Measurements from ENCODE around the gene DNAH6.

Gene DNAH6

DNA sequence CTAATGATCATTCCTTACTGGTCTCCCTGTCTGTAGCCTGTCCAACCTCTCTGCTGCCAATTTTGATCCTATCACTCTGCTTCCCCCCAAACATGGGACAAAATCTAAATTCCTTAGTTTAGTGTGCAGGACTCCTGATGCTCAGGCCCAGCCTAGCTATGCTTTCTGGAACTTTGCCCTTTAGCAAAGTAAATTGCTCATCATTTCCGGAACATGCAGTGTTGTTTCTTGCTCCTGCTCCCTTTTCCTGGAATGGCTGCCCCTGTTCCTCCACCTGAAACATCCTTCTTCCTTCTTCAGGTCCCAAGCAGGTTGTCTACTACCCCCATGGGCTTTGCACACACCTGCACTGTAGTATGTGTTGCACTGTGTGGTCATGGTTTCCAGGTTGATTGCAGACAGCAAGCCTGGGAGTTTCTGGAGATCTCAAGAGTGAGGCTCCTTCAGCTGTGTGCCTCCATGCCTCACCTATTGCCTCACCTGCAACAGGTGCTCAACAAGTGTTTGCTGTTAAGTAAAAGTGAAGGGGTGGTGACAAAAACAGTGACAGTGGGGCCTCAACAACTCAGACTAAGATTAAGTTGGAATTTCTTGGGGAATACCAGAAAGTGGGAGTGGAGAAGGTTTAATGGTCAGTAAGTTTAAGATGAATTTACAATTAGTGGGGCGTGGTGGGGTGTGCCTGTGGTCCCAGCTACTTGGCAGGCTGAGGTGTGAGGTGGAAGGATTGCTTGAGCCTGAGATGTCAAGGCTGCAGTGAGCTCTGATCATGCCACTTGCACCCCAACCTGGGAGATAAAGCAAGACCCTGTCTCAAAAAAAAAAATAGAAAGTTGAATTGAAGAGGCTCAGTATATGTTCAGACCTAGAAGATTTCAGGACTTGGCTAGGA is 120.0 kb downstream of the DNAH6 start:
- DNase-seq = no peak

DNA sequence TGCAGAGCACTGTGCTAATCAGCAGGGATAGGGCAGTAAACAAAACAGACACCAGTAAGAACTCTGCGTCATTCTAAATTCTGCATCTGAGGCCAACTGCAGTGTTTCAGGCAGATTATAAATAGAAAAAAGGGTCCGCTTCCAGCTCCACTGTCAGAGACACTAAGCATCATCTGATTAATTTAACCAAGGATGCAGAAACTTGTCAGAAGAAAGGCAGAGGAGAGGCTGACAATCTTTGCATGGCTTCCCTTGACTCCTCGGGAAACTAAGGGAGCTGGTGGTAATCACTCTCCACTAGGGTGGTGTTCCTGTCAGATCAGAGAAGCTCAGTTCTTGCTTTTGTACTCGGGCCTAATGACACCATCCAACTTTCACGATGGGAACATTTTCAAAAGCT is 123.5 kb downstream of the DNAH6 start:
- DNase-seq = no peak

DNA sequence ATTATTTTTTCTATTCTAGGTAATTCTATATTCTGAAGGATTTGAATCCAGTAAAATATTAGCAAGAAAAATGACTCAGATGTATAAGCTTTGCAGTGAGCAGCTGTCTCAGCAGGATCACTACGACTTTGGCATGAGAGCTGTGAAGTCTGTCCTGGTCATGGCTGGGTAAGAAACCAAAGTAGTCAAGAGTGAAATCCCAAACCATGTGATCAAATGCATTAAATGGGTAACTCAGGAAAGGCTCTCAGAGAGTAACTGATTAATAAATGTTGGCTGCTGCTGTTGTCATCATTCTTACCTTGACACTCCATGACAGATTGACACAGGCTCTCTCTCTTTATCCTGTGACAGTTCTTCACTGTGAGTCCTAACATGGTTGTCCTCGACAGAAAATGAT is 124.1 kb downstream of the DNAH6 start:
- DNase-seq = no peak

DNA sequence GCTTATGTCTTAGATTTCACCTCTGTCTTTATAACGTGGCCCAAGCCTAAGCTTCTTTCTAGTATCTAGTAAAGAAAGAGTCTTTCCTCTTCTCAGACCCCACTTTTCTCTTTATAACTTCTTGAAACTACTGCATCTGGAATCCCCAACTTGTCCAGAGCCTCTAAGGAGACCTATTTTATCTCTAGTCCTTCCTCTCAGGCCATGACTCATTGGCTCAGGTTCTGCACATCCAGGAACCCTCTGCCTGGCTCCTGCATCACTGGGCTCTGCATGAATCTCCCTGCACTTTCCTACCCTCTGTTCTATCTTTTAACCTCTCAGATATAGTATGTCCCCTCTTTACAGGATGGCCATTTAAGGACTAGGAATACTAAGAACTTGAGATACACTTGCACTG is 124.7 kb downstream of the DNAH6 start:
- no peak for DNase-seq

DNA sequence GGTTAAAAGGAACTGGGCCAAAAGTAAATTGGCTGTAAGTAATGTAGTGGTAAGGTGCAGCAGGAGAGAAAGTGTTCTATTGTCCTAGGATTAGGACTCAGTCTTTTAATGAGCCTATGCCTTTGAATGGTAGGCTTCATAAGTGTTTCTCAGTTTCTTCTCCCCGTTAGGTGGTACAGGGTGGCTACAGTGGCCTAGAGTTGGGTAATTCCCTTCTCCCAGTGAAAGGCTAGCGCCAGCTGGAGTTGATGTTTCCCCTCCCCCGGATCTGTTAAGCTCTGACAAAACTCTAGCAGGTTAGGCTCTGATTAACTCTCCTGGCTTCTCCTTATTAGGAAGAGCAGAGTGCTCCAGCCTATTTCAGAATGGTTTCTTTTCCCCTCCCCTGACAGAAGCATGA is 127.7 kb downstream of the DNAH6 start:
- DNase-seq = no peak

DNA sequence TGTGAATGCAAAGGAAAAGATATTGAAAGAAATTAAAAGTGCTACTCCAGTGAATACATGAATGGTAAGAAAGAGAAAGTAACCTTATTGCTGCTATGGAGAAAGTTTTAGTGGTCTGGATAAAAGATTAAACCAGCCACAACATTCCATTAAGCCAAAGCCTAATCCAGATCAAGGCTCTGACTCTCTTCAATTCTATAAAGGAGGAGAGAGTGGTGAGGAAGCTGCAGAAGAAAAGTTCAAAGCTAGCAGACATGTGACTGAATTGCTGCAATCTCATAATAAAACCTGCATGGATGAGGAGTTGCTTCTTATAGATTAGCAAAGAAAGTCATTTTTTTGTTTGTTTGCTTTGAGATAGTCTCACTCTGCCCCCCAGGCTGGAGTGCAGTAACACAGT is 130.2 kb downstream of the DNAH6 start:
- DNase-seq = no peak

DNA sequence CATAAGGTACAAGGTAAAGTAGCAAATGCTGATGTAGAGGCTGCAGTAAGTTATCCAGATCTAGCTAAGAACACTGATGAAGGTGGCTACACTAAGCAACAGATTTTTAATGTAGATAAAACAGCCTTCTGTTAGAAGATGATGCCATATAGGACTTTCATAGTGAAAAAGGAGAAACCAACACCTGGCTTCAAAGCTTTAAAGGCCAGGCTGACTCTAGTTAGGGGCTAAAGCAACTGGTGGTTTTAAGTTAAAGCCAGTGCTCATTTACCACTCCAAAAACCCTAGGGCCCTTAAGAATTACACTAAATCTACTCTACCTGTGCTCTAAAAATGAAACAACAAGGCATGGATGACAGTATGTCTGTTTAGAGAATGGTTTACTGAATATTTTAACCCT is 131.0 kb downstream of the DNAH6 start:
- DNase-seq = no peak

DNA sequence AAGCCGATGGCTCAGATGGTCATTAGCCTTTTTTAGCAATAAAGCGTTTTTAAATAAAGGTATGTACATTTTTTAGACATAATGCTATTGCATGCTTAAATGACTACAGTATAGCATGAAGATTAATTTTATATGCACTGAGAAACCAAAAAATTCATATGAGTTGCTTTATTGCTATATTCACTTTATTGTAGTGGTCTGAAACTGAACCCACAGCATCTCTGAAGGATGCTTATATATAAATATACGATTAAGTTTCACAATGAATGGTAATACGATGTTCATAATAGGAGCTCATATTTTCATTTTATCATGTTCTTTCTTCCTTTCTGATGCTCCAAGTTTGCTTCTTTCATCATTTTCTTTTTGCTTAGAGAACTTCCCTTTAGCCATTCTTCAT is 132.8 kb downstream of the DNAH6 start:
- no peak for DNase-seq

DNA sequence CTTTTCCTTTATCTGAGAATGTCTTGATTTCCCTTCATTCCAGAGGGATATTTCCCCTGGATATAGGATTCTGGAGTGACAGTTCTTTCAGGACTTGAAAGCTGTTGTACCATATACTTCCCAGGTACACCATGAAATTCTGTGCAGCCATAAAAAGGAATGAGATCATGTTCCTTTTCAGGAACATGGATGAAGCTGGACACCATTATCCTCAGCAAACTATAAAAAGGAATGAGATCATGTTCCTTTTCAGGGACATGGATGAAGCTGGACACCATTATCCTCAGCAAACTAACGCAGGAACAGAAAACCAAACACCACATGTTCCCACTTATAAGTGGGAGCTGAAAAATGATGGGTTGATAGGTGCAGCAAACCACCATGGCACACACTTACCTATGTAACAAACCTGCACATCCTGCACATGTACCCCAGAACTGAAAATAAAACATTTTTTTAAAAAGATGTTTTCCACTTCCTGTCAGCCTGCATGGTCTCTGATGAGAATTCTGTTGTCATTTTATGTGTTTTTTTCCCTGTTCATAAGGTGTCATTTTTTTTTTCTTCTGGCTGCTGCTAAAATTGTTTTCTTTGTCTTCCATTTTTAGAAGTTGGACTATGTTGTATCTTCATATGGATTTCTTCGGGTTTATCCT is 133.3 kb downstream of the DNAH6 start:
- DNase-seq = no peak

DNA sequence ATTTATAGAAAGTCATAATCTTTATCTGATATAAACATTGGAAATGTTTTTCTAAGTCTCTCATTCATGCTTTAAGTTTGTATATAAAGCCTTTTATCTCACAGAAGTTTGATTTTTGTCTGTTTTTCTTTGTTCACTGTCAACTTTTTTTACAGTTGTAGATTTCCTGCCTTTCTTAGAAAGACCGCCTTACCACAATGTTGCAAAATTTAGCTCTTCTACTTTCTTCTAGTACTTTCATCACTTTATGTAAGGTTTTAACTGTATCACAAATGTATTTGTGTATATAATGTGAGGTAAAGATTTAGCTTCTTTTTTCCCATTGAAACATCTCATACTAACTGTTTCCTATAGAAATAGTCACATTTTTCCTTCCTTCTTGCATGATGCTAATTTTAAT is 136.1 kb downstream of the DNAH6 start:
- no peak for DNase-seq

DNA sequence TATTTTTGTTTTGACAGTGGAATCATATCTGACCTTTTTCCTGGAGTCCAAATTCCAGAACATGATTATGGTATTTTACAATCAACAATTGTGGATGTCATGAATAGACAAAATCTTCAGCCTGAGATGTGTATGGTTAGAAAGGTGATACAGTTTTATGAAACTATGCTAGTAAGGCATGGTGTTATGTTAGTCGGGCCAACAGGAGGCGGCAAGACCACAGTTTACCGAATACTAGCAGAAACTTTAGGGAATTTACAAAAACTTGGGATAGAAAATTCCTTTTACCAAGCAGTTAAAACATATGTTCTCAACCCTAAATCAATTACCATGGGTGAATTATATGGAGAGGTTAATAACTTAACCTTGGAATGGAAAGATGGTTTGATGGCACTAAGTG is 137.0 kb downstream of the DNAH6 start:
- DNase-seq = no peak

DNA sequence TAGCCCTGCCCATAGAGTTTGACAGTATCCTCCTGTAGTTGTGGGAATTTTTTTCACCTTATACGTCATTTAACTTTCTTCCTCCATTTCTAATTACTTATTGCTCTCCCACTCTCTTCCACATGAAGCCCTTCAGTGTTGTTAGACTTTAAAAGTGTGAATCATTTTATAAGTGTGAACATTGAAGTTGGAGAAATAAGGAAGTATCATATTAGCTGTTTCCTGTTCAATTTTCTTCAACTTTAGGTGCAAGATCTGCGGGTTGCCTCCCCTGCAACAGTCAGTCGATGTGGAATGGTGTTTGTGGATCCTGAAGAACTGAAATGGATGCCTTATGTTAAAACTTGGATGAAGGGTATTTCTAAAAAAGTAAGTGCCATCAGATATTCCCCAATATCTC is 138.1 kb downstream of the DNAH6 start:
- no peak for DNase-seq

DNA sequence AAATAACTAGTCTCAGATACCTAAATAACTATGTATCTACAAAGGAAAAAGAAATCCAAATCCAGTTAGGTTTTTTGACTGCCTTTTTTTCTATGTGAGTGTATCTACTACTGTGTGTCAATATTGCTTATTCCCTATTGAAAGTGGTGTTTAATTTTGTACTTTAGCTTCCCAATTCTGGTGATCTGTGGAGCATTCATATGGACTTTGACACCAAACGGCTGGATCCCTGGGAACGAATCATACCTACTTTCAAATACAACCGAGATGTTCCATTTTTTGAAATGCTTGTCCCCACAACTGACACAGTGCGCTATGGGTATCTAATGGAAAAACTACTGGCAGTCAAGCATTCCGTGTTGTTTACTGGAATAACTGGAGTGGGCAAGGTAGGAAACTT is 152.8 kb downstream of the DNAH6 start:
- DNase-seq = no peak

DNA sequence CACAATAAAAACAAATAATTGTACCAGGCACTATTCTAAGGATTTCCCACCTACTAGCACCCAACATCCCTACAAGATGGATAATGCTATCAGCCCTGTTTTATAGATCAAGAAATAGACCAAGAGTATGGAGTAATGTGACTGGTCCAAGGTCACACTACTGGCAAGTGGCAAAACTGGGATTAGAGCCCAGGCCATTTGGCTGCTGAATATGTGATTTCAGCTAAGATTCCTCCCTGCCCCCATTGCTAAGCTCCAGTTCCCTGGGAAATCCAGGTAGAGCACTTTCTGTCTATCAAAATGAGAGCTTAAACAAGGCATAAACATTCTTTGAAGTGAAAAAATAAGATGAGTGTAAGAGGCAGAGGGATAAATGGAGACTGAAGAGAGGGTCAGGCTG is 157.8 kb downstream of the DNAH6 start:
- no peak for DNase-seq

DNA sequence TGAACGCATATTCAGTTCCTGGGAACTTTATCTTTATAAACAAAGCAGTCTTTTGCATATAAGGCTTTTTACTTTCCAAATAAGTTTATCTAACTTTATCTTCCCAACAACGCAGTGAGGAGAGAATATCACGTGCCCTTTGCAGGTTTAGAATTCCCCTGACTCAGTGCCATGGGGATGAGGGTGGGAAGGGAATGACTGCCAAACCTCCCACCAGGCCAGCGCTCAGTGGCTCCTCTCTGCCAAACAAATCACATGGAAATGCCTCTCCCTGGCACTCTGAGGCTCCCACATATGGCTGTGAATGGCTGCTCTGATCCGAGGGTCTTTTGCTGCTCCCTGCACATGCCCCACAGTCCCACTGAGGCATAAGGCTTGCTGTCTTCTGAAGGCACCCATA is 158.3 kb downstream of the DNAH6 start:
- DNase-seq = no peak

DNA sequence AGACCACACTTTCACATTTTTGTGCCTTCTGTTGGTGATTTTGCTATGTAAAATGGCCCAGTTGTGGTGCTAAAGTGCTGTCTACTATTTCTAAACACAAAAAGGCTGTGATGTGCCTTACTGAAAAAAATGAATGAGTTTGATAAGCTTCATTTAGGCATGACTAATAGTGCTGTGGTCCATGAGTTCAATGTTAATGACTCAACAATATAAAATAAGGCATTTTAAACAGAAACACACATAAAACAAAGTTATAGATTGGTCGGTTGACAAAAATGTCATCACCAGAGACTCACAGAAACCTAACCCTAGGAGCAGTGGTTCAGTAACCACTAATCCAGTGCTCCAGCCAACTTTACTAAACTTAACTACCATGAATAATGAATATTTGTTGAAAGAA is 160.0 kb downstream of the DNAH6 start:
- no peak for DNase-seq

DNA sequence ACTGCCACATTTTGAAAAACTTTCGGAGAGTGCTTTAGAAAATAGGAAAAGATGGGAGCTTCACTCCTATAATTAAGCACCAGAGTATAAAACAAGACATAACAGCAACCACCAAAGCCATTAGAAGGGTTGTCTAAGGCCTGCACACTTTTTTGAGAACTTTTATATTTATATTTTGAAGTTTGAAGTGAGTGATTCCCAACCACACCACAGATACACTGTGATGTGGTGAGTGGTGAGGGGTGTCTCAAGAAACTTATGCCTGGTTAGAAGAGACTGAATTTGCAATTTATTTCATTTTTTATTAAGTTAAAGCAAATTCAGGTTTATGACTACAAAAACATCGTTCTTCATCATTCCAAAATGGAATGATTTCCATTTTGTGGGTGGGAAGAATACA is 161.9 kb downstream of the DNAH6 start:
- DNase-seq = no peak

DNA sequence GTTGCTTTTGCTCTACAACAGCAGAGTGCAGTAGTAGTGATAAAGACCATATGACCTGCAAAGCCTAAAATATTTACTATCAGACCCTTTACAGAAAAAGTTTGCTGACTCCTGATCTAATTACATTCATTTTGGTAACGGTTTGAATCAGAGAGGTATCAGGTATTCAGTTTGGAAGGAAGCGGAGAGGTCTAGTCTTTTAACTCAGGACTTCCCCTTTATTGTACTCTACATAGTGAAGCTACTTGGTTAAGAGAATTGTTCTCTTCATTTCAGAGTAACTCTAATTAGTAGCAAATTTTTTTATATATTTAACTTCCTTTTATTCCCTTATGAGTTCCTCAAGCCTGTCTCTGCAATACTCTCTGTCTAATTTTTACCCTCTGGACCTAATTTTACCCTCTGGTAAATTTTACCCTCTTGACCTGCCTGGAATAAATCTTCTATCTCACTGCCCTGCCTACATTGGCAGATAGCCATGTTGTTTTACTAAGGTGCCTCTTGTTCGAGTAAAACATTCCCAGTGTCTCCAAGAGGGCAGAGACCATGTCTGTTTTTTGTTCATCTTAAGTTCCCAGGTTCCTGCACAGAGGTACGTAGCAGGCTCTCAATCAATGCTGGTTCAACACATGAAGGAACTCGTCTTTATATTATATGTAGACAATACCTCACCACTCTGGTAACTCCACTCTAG is 170.6 kb downstream of the DNAH6 start:
- no peak for DNase-seq

DNA sequence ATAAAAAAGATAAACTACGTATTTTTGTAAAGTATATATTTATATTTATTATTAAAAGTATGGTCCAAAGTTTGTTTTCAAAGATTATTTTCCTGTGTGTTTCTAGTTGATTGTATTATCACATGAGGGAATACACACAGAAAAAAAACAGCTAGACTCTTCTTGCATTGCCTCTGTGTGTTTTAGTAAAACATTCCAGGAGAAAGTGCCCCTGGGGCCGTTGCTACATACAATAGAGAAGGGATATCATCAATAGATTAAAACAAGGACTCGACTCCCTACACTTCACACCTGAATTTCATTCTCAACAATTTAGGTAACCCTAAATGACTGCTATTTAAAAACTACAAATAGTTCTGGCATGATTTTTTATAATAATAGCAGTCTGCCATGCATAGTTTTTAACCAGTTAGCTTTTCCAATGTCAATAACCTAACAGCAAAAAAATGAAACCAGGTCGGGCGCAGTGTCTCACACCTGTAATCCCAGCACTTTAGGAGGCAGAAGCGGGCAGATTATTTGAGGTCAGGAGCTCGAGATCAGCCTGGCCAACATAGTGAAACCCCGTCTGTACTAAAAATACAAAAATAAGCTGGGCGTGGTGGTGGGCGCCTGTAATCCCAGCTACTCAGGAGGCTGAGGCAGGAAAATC is 171.3 kb downstream of the DNAH6 start:
- no peak for DNase-seq

DNA sequence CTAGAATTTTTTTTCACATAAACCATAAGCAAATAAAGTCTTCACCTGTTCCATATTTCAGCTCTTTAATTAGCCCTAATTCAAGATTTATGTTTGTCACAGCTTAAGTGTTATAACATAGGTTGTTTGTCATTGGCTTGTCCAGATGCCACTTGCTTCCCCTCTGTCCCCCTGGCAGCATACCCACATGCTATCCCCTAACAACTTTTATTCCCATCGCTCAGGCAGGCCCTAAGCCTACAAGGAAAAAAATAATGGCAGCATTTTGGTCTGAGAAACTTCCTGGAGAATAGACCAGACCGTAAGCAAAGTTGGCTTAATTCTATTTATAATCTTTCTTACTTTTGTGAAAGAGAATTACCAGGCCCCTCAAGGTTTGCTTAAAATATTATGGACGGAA is 173.9 kb downstream of the DNAH6 start:
- DNase-seq = no peak

DNA sequence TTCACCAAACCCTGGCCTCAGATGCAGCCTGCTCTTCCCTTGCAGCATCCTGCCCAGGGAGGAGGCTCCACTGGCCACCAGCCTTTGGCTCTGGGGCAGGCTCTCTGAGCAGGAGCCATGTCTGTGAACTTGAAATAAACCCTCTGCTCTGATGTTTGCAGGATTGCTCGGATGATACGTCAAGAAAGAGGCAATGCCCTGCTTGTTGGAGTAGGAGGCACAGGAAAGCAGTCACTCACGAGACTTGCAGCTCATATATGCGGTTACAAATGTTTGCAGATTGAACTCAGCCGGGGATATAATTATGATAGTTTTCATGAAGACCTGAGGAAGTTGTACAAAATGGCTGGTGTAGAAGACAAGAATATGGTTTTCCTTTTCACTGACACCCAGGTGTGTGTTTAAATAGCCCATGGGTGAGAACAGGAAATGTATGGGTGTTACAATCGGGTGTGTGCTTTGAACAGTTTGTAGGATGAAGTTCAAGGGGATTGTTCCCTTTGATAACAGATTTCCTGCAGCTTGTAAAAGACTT is 177.9 kb downstream of the DNAH6 start:
- DNase-seq = no peak

DNA sequence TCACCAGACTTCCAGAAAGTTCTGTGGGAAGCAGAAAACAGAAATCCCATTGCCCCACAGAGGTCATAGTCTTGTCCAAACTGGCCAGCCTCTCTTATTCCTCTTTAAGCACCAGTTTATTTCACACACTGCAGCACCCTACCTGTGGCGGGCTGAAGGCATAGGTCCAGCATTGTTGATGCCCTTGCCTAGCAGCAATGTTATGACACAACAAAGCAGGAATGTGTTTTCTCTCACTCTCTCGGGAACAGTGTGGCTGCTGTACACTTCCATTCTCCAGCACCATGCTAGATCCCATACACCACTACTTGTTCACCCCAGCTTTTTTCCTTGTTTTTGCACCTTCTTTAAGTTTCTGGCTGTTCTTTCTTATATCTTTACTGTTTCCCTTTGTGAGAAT is 181.6 kb downstream of the DNAH6 start:
- DNase-seq = no peak

DNA sequence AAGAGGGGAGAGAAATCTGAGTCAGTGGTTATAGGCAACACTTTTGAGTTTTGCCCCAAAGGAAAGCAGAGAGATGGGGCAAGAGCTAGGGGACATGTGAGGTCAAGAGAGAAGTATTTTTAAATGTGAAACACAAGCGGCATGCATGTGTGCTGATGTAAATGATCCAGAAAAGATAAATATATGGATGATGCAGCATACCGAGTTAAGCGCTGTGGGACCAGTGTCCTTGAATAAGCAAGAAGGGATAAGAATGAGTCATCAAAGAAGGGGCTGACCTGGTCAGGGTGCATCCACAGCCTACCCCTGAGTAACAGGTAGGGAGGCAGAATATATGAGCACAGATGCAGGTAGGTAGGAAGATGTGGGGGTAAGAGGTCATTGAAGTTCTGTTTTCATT is 183.7 kb downstream of the DNAH6 start:
- DNase-seq = no peak
